ENCODE results near the gene DYSF. TPM values are rescaled to one million over a fixed set of nuclear protein-coding genes. Genes with fewer than 3 reads are reported as not detected.

DYSF gene
- total RNA-seq, 3 donors from 2014 or later: 2.0 to 19.4 (median 6.8) TPM

- peaks cover 4% of the 10 kb centered on the region for H3K4me1 ChIP-seq (ENCODE audit: low read depth)
- intact Hi-C loops (cut with DNase I, micrococcal nuclease): no loop called here
- no peak for ATAC-seq
- peaks cover 3% of the 10 kb centered on the region for H3K36me3 ChIP-seq (ENCODE audit: low read depth)
- TF ChIP-seq CTCF (IDR thresholded peaks at IDR 0.05): no peak
- H3K9me3 ChIP-seq: no peaks in the 10 kb centered on the region
- no peak for DNase-seq
- no peak overlapping the region for H3K4me3 ChIP-seq
These were observed 34.2 kb upstream of the DYSF start for GRCh38 chr2:71419145-71419544.

GRCh38 chr2:71419976-71420375, 33.4 kb upstream of the DYSF start:
- Histone ChIP-seq H3K36me3 (ENCODE audit: low read depth) (peaks cover 3% of the 10 kb centered on the region), H3K4me1 (ENCODE audit: low read depth) (peaks cover 4% of the 10 kb centered on the region), H3K9me3 (no peaks in the 10 kb centered on the region), H3K4me3 (no peak overlapping the region)
- ATAC-seq (no peak), DNase-seq (no peak)
- no peak for TF ChIP-seq CTCF (IDR thresholded peaks at IDR 0.05)
- intact Hi-C loops (cut with DNase I, micrococcal nuclease): no loop called here

GRCh38 chr2:71422786-71423185, 30.6 kb upstream of the DYSF start:
- DNase-seq: no peak
- Histone ChIP-seq H3K9me3 (no peaks in the 10 kb centered on the region), H3K4me3 (no peak overlapping the region), H3K36me3 (ENCODE audit: low read depth) (peaks cover 6% of the 10 kb centered on the region), H3K4me1 (ENCODE audit: low read depth) (peaks cover under 1% of the 10 kb centered on the region)
- intact Hi-C loops (cut with DNase I, micrococcal nuclease): no loop called here
- no peak for ATAC-seq
- TF ChIP-seq CTCF (IDR thresholded peaks at IDR 0.05): no peak

GRCh38 chr2:71423817-71424420, 29.4 kb upstream of the DYSF start:
- H3K36me3 ChIP-seq (ENCODE audit: low read depth): peaks cover 6% of the 10 kb centered on the region
- H3K4me1 ChIP-seq (ENCODE audit: low read depth): no peaks in the 10 kb centered on the region
- TF ChIP-seq CTCF (IDR thresholded peaks at IDR 0.05): no peak
- H3K9me3 ChIP-seq: no peaks in the 10 kb centered on the region
- no peak overlapping the region for H3K4me3 ChIP-seq
- DNase-seq (no peak), ATAC-seq (no peak)
- intact Hi-C loops (cut with DNase I, micrococcal nuclease): no loop called here

- no peak for ATAC-seq
- no peaks in the 10 kb centered on the region for H3K4me1 ChIP-seq (ENCODE audit: low read depth)
These were observed 26.6 kb upstream of the DYSF start for GRCh38 chr2:71426721-71427120.

More at GRCh38 chr2:71426721-71427120, 26.6 kb upstream of the DYSF start:
- no peak for TF ChIP-seq CTCF (IDR thresholded peaks at IDR 0.05)
- Histone ChIP-seq H3K9me3 (no peaks in the 10 kb centered on the region), H3K4me3 (no peak overlapping the region), H3K36me3 (ENCODE audit: low read depth) (peaks cover 3% of the 10 kb centered on the region)
- intact Hi-C loops (cut with DNase I, micrococcal nuclease): no loop called here
- DNase-seq: no peak

Data from mucosa of descending colon (tissue), 3 donors.